ENCODE results near the gene LILRA2.
"Not testable (repeated sequence)": the region's sequence is repeated elsewhere in the genome, so short reads cannot be mapped to it uniquely, and the experiment has no call there.

Gene LILRA2

DNA sequence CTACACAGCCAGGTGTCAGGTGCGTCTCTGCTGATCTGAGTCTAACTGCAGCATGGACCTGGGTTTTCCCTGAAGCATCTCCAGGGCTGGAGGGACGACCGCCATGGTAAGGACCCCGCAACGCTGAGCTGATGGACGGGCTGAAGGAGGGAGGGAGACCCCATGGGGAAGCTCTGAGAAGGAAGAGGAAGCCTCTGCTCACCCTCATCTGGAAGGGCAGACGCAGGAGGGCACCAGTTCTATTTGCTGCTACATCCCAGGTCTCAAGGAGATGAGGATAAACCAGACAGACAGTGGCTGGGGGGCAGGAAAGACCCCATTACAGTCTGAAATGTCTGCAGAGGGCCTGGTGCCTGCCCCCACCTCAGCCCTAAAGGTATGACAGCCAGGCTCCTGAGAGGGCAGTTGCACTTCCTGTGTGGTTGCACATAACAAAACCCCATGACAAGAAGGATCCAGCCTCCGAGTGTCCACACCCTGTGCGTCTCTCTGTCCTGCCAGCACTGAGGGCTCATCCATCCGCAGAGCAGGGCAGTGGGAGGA, at the start of gene LILRA2:
LILRA2 (plus strand) TSS at position 461 of the 543 bp plus-strand sequence. CDS start 89 bp downstream, outside the sequence.
- no peak for DNase-seq

DNA sequence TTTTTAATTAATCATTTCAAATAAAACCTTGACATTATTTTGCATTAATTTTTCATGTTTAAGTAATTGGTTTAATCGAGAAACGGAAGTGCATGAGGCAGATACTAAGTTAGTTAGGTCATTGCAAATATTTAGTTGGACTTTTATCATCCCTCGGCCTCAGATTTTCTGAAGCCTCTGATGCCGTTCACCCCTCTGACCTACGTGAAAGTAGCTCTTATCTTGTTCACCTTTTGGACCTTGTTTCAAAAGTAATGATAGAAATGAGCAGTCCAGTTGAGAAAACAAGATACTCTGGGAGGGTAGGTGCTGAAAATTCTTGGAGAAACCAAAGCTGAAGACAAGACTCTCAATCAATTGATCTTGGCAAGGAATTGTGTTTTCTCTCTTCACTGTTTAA, 48.0 kb upstream of the LILRA2 start:
- DNase-seq = no peak

- no peak for DNase-seq
These were observed 46.6 kb upstream of the LILRA2 start for GRCh38 chr19:54526972-54527371.

DNA sequence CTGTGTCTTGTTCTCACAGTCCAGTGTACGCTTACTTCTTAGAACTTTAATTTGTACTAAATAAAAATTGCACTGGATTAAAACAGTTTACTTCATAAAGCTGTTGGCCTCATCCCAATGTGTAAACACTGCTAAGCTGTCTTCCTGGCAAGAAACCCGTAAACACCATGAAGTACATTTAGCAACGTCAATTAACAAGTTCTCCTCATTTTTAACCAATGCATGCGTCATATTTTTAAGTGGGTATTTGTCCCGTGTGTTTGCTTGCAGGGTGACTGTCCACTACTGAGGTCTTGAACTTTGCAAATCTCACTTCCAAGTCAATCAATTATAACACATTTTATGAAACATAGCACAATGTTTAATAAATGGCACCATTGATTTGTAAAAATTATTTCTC, 42.7 kb upstream of the LILRA2 start:
- no peak for DNase-seq

DNA sequence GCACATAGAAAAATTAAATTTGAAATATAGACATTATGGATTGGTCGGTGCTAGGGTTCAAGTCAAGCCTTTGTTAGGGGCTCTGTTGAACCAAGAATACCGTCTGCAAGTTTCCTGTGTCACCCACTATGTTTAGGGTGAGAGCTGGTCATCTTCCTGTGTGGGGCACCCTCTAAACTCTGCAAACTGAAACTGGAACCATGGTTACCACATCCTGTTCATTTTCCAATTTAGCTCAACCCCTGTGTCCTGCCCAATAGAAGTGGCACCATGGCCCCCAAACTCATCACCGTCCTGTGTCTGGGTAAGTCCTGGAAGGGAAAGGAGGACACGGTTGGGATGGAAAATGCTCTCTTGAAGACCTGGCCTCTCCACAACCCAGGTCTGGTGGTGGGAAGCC, 41.1 kb upstream of the LILRA2 start:
- no peak for DNase-seq

DNA sequence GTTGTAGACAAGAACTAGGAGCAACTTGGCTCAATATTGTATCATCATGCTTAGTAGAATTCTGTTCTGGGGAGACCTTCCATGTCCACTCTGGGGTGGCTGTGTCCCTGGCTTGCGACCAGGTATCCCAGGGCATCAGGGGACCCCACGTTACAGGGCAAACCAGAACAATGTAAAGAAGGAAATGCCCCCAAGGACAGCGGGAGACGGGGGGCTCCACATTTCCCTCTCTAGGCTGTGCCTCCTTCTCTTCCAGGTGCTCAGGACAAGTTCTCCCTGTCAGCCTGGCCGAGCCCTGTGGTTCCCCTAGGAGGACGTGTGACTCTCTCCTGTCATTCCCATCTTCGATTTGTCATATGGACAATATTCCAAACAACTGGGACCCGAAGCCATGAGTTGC, 40.1 kb upstream of the LILRA2 start:
- no peak for DNase-seq

DNA sequence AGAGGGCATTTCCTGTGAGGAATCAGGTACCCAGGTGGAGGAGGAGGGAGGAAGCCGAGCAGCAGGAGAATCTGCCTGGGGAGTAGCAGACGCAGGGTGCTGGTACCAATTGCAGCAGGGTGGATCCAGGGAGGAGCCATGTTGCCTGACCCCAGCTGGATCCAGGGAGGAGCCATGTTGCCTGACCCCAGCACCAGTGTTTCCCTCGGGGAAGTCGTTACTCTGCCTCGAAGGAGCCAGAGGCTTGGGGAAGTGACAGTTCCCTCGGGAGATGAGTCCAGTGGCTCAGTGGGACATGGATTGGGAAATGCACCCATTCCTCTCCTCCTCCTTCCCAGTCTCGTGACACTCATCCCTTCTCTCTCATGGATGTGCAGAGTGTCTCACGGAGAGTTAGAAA, 39.4 kb upstream of the LILRA2 start:
- no peak for DNase-seq

- no peak for DNase-seq
These were observed 38.0 kb upstream of the LILRA2 start for GRCh38 chr19:54535601-54536000.

GRCh38 chr19:54536956-54537355, 36.6 kb upstream of the LILRA2 start:
- no peak for DNase-seq

GRCh38 chr19:54541712-54542111, 31.9 kb upstream of the LILRA2 start:
- DNase-seq = no peak

GRCh38 chr19:54548806-54549205, 24.8 kb upstream of the LILRA2 start:
- no peak for DNase-seq

DNA sequence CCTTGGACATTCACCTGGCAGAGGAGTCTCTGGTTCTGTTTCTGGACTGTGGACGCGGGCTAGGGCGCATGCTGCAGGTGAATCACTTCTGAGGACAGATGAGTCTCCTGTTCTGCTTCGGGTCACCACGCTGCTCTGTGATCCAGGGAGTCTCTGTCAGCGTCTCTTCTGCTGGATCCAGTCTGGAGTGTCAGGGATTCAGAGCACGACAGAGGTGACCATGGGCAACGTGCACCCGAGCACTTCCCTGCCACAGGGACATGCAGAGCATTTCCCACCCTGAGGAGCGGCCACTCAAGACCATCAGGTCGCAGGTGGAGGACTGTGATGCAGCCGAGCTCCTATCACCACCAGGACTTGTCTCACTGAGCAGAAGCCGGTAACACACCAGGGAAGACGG, 24.4 kb upstream of the LILRA2 start:
- no peak for DNase-seq

GRCh38 chr19:54551293-54551692, 22.3 kb upstream of the LILRA2 start:
- no peak for DNase-seq

DNA sequence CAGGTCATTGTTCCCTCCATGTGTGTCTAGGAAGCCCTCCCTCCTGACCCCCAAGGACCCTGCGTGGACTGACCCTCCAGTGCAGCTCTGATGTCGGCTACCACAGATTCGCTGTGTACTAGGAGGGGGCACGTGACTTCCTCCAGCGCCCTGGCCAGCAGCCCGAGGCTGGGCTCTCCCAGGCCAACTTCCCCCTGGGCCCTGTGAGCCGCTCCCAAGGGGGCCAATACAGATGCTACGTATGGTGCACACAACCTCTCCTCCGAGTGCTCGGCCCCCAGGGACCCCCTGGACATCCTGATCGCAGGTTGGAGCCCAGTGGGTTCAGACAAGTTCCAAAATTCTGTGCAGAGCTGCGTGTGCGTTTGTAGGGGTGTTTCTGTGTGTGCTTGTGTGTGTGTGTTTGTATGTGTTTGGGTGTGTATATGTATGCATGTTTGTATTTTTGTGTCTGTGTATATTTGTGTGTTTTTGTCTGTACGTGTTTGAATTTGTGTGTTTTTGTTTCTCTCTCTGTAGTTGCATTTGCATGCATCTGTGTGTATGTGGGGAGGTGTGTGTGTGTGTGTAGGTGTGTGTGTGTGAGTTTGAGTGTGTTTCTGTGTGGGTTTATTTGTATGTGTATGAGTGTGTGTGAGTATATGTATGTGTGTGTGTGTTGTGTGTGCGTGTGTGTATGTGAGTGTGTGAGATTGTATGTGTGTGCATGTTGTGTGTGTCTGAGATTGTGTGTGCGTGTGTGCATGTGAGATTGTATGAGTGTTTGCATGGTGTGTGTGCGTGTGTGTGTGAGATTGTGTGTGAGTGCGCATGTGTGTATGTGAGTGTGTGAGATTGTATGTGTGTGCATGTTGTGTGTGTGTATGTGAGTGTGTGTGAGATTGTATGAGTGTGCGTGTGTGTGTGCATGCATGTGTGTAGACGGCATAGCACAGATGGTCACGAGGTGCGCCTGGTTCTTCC, 21.4 kb upstream of the LILRA2 start:
- DNase-seq = no peak

- no peak for DNase-seq
These were observed 20.7 kb upstream of the LILRA2 start for GRCh38 chr19:54552913-54553310.

DNA sequence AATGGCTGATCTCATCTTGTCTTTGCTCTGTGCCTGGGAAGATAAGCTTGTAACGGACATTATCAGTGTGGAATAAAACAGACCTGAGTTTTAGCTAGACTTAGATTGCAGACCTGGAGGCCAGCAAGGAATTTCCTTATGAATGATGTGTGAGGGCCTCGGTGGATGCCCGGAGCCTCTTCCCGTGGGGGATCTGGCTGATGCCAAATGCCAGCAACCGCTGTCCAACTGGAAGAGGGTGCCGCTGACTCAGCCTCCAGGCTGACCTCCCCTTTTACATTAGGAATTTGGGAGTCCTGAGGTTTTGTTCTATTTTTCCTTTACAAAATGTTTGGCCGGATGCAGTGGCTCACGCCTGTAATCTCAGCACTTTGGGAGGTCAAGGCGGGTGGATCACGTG, 19.6 kb upstream of the LILRA2 start:
- DNase-seq = no peak

- DNase-seq = no peak
These were observed 18.7 kb upstream of the LILRA2 start for GRCh38 chr19:54554896-54555295.

- DNase-seq = no peak
These were observed 17.4 kb upstream of the LILRA2 start for GRCh38 chr19:54556194-54556593.

DNA sequence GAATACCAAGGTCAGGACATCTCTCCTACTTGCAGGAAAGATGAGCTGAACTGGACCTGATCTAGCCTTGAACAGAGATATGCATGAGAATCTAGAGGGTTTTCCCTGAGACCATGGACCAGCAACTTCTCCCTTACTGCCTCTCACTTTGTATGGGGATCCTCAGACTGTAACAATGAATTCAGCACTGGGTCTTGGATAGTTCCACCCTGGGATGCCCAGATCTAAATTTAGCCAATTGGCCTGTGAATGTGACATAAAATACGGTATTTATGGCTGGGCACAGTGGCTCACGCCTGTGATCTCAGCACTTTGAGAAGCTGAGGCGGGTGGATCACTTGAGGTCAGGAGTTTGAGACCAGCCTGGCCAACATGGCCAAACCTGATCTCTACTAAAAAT, 15.3 kb upstream of the LILRA2 start:
- DNase-seq = no peak

DNA sequence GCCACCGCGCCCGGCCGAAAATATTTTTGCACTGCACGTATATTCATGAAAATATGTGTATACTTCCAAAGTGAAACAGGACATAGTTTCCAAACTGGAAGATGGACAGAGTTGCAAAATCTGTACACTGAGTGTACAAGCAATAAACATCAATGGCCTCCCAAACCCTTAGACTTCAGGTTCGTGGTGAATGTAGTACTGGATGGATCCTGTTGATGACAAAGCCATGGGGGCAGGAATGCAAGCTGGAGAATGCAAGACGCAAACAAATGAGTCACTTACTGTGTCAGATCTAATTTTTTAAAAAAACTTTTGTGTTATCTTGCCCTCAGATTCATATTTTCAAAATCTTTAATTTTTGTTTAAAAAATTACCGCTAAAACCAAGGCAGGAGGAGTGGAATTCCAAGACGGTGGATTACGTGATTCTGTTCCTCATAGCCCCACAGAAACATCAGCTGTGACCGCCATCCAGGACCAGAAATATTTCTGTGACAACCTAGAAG, 12.7 kb upstream of the LILRA2 start:
- no peak for DNase-seq

DNA sequence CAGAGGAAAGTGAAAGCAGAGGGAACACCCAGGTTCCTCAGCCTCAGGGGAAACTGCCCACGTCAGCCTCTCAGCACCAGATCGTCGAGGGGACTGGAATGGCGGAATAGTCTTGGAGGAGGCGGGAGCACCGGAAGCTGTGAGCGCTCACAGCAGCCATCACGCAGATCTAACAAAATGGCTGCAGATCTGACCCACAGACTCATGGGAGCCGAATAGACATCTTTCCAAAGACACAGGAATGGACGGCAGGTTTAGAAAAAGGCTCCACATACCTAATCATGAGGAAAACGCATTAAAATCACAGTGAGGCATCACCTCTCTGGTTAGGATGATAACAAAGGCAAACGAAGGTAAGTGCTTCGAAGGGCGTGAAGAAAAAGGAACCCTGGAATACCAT, 11.8 kb upstream of the LILRA2 start:
- DNase-seq = no peak

- not testable (repeated sequence) for DNase-seq
These were observed 10.4 kb upstream of the LILRA2 start for GRCh38 chr19:54563206-54563605.

DNA sequence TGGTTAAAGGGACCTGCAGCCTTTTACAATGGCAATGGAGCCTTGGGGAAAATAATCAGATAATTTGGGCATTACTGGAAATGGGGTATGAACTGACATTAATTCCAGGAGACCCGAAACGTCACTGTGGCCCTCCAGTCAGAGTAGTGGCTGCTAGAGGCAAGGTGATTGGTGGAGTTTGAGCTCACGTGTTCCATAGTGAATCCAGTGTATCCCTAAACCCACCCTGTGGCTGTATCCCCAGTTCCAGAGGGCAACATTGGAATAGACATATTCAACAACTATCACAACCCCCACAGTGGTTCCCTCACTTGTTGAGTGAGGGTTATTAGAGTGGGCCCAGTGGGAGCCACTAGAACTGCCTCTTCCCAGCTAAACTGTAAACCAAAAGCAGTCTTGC, 3.3 kb upstream of the LILRA2 start:
- no peak for DNase-seq
